BE2C (cell line): ENCODE results near the gene ELOVL2.

Experiments
- DNase-seq: peaks from one replicate; pipeline ENCODE4 v3.0.0-alpha.2; 2020
- H3K27me3 ChIP-seq: fragments of 250-450 bp; sonication (Bioruptor Pico); 2 replicates; pipeline ENCODE4 v1.5.1; 2020; ENCODE audit warnings: mild to moderate bottlenecking
- H3K36me3 ChIP-seq: fragments of 250-450 bp; sonication (Bioruptor Pico); 2 replicates; pipeline ENCODE4 v1.5.1; 2020; ENCODE audit warnings: mild to moderate bottlenecking
- H3K4me1 ChIP-seq: fragments of 250-450 bp; sonication (Bioruptor Pico); 2 replicates; pipeline ENCODE4 v1.5.1; 2020
- H3K4me3 ChIP-seq: 2 replicates; pipeline ENCODE4 v1.5.1; 2011; ENCODE audit warnings: low read depth, low read length
- H3K9me3 ChIP-seq: fragments of 250-450 bp; sonication (Bioruptor Pico); 2 replicates; pipeline ENCODE4 v1.5.1; 2020
- TF ChIP-seq, protein P1 (sequence below): IDR thresholded peaks from 2 replicates; pipeline ENCODE4 v1.5.1; 2012; ENCODE audit warnings: mild to moderate bottlenecking, low read depth, low read length

The ELOVL2 gene

GRCh38 chr6:11030904-11031303 is 13.2 kb downstream of the ELOVL2 start:
- Histone ChIP-seq H3K4me3 (no peak overlapping the region), H3K27me3 (peaks cover 6% of the 10 kb centered on the region), H3K36me3 (no peaks in the 10 kb centered on the region), H3K9me3 (no peaks in the 10 kb centered on the region), H3K4me1 (no peaks in the 10 kb centered on the region)
- TF ChIP-seq, protein P1, sequence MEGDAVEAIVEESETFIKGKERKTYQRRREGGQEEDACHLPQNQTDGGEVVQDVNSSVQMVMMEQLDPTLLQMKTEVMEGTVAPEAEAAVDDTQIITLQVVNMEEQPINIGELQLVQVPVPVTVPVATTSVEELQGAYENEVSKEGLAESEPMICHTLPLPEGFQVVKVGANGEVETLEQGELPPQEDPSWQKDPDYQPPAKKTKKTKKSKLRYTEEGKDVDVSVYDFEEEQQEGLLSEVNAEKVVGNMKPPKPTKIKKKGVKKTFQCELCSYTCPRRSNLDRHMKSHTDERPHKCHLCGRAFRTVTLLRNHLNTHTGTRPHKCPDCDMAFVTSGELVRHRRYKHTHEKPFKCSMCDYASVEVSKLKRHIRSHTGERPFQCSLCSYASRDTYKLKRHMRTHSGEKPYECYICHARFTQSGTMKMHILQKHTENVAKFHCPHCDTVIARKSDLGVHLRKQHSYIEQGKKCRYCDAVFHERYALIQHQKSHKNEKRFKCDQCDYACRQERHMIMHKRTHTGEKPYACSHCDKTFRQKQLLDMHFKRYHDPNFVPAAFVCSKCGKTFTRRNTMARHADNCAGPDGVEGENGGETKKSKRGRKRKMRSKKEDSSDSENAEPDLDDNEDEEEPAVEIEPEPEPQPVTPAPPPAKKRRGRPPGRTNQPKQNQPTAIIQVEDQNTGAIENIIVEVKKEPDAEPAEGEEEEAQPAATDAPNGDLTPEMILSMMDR = no peak
- DNase-seq = no peak

DNA sequence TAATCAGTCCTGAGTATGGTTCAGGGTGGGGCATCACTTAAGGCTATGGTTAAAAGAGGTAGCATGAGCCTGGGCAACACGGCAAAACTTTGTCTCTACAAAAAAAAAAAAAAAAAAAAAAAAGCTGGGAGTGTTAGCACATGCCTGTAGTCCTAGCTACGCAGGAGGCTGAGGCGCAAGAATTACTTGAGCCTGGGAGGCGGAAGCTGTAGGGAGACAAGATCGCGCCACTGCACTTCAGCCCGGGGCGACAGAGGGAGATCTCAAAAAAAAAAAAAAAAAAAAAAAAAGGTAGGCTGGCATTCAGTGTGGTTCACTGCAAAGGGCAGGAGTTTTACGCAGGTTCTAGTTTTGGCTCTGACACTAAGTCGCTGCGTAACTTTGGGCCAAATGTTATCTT is 15.1 kb downstream of the ELOVL2 start:
- Histone ChIP-seq H3K4me1 (no peaks in the 10 kb centered on the region), H3K9me3 (no peaks in the 10 kb centered on the region), H3K27me3 (peaks cover 22% of the 10 kb centered on the region), H3K4me3 (no peak overlapping the region), H3K36me3 (no peaks in the 10 kb centered on the region)
- TF ChIP-seq, protein P1 = no peak
- DNase-seq = no peak

DNA sequence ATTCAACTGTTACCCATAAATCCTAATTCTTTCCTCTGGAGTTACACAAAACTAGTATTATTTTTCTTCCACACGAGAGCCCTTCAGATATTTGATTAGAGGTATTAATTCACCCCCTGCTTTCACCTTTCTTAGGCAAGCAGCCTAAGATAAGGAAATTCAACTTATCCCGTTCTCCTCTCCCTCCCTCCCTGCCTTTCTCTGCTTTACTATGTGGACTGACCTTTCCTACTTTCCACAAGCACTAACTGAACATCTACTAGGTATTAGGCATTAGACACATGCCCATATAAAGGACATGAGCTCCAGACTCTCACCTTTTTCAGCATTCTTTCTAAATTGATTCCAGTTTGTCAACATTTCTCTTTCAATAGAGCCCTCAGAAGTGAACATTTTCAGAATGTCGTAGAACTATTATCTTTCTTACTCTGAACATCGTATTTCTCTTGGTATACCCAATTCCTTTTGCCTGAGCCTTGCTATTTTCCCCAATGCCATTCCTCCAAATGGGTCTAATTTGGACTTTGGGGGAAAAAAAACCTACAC is 16.5 kb downstream of the ELOVL2 start:
- H3K27me3 ChIP-seq = peaks cover 18% of the 10 kb centered on the region
- H3K36me3 ChIP-seq = no peaks in the 10 kb centered on the region
- DNase-seq = no peak
- H3K4me3 ChIP-seq = no peak overlapping the region
- no peaks in the 10 kb centered on the region for H3K4me1 ChIP-seq
- TF ChIP-seq, protein P1 = no peak
- no peaks in the 10 kb centered on the region for H3K9me3 ChIP-seq

- no peak for DNase-seq
- H3K4me3 ChIP-seq = no peak overlapping the region
- no peaks in the 10 kb centered on the region for H3K4me1 ChIP-seq
- H3K27me3 ChIP-seq = peaks cover 28% of the 10 kb centered on the region
- TF ChIP-seq, protein P1 = no peak
- no peaks in the 10 kb centered on the region for H3K9me3 ChIP-seq
- H3K36me3 ChIP-seq = no peaks in the 10 kb centered on the region
These were observed 18.0 kb downstream of the ELOVL2 start for GRCh38 chr6:11025921-11026635.

- Histone ChIP-seq H3K4me1 (no peaks in the 10 kb centered on the region), H3K4me3 (no peak overlapping the region), H3K36me3 (no peaks in the 10 kb centered on the region), H3K27me3 (peaks cover 28% of the 10 kb centered on the region), H3K9me3 (no peaks in the 10 kb centered on the region)
- DNase-seq = no peak
- TF ChIP-seq, protein P1 = no peak
These were observed 19.0 kb downstream of the ELOVL2 start for GRCh38 chr6:11025130-11025529.

DNA sequence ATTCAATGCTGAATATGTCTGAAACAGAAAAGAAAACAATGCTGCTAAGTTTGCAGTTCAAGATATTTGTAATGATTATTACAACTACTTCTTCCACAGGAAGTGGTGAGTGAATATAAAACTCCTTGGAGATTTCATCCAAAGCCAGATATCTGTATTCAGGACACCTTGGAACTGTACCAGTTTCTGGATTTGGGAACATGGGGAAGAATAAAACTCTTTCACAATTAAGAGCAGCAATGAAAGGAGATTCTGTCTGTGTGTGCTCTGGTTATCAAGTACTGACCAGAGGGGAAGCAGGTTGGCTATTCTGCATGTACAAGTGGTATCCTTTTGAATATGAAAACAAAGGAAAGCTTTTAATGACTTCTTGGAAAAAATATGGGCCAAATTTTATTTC is 21.1 kb downstream of the ELOVL2 start:
- no peaks in the 10 kb centered on the region for H3K4me1 ChIP-seq
- no peaks in the 10 kb centered on the region for H3K36me3 ChIP-seq
- TF ChIP-seq, protein P1 = no peak
- H3K9me3 ChIP-seq = no peaks in the 10 kb centered on the region
- no peak overlapping the region for H3K4me3 ChIP-seq
- DNase-seq = no peak
- H3K27me3 ChIP-seq = peaks cover 28% of the 10 kb centered on the region
